ENCODE measurements around the gene CD8B2.
"Not testable (repeated sequence)": the region's sequence is repeated elsewhere in the genome, so short reads cannot be mapped to it uniquely, and the experiment has no call there.

DNA sequence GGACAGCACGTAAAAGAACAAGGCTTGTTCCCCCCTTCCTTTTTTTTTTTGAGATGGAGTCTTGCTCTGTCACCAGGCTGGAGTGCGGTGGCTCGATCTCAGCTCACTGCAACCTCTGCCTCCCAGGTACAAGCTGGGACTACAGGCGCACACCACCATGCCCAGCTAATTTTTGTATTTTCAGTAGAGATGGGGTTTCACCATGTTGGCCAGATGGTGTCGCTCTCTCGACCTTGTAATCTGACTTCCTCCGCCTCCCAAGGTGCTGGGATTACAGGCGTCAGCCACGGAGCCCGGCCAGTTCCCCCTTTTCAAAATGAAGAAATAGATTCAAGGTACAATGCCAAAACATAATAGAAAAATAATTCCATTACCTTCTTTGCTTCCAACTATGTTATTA is 25.3 kb upstream of the CD8B2 start:
- TF ChIP-seq, protein P1, sequence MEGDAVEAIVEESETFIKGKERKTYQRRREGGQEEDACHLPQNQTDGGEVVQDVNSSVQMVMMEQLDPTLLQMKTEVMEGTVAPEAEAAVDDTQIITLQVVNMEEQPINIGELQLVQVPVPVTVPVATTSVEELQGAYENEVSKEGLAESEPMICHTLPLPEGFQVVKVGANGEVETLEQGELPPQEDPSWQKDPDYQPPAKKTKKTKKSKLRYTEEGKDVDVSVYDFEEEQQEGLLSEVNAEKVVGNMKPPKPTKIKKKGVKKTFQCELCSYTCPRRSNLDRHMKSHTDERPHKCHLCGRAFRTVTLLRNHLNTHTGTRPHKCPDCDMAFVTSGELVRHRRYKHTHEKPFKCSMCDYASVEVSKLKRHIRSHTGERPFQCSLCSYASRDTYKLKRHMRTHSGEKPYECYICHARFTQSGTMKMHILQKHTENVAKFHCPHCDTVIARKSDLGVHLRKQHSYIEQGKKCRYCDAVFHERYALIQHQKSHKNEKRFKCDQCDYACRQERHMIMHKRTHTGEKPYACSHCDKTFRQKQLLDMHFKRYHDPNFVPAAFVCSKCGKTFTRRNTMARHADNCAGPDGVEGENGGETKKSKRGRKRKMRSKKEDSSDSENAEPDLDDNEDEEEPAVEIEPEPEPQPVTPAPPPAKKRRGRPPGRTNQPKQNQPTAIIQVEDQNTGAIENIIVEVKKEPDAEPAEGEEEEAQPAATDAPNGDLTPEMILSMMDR (IDR thresholded peaks at IDR 0.05; ENCODE audit: low read length), result not testable (repeated sequence)
- not testable (repeated sequence) for TF ChIP-seq EZH2 (optimal IDR thresholded peaks at IDR 0.05; ENCODE audit: low read depth, low read length); EZH2phosphoT487 (IDR thresholded peaks at IDR 0.05; ENCODE audit: low read length)

All from MM.1S (cell line).